DOHH2 (cell line): ENCODE measurements around the gene COL20A1.

Source experiments
- EZH2phosphoT487 ChIP-seq: fragments of 200-600 bp; sonication (generic); IDR thresholded peaks from 2 replicates; pipeline ENCODE4 v1.6.1; 2017; ENCODE audit warnings: borderline replicate concordance, mild to moderate bottlenecking, antibody characterized with exemption, low read length, moderate library complexity, mixed read lengths
- TF ChIP-seq, protein P1 (sequence below): fragments of 200-600 bp; sonication (generic); IDR thresholded peaks from one replicate; pipeline ENCODE4 v1.5.1; 2014; ENCODE audit warnings: antibody characterized with exemption, mild to moderate bottlenecking, low read depth, low read length; ENCODE audit not compliant: poor library complexity, severe bottlenecking

DNA sequence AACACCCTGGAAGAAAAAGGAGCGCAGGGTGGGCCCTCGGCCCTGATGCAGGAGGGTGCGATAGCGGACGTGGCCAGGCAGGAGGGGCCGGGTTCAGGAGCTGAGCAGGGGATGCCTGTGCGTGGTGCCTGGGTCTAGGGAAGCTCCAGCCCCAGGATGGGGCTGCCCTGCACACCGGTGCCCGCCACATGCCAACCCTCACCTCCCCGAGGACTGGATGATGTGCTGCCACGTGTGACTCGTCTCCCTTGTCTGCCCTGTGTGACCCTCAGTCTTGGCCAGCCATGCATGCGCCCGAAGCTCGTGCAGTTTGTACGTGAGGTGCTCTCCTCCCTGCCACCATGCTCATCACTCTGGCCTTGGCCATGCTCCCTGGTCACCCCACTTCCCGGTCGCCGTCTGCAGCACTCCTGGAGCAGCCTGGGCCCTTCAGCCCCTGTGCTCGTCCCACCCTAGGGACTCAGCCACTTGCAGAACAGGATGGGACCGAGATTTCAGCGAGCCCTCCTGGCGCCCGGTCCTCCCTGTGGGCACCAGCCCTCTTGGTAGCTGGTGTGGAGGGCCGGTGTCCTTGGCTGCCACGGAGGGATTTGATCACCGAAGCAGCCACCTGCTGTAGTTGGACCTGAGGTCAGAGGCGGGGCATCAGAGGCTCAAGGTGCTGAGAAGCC, 4.3 kb upstream of the COL20A1 start:
- TF ChIP-seq, protein P1, sequence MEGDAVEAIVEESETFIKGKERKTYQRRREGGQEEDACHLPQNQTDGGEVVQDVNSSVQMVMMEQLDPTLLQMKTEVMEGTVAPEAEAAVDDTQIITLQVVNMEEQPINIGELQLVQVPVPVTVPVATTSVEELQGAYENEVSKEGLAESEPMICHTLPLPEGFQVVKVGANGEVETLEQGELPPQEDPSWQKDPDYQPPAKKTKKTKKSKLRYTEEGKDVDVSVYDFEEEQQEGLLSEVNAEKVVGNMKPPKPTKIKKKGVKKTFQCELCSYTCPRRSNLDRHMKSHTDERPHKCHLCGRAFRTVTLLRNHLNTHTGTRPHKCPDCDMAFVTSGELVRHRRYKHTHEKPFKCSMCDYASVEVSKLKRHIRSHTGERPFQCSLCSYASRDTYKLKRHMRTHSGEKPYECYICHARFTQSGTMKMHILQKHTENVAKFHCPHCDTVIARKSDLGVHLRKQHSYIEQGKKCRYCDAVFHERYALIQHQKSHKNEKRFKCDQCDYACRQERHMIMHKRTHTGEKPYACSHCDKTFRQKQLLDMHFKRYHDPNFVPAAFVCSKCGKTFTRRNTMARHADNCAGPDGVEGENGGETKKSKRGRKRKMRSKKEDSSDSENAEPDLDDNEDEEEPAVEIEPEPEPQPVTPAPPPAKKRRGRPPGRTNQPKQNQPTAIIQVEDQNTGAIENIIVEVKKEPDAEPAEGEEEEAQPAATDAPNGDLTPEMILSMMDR: no peak
- TF ChIP-seq EZH2phosphoT487: no peak
